A549 (cell line): ENCODE measurements around the gene ALG11.

Source experiments
- BHLHE40 ChIP-seq: IDR thresholded peaks from 2 replicates; pipeline ENCODE4 v1.6.1; 2012; ENCODE audit warnings: low read depth, low read length, inconsistent platforms
- CEBPB ChIP-seq, 2 experiments: fragments of >200 bp in 1 of 2; sonication (Bioruptor Twin) in 1 of 2; formaldehyde crosslinking in 1 of 2; IDR thresholded peaks; 2 replicates each; pipeline ENCODE4 v1.6.1; 2012 to 2016
- HMGXB4 ChIP-seq: fragments of 250-450 bp; sonication (Bioruptor Pico); IDR thresholded peaks from 2 replicates; pipeline ENCODE4 v1.5.0; 2021; ENCODE audit warnings: mild to moderate bottlenecking, moderate library complexity, borderline replicate concordance
- KDM5A ChIP-seq: fragments of 200-600 bp; sonication (generic); IDR thresholded peaks from 2 replicates; pipeline ENCODE4 v1.6.1; 2016; ENCODE audit warnings: antibody characterized with exemption, mild to moderate bottlenecking
- POLR2A ChIP-seq: IDR thresholded peaks from 2 replicates; pipeline ENCODE4 v1.6.1; 2012; ENCODE audit warnings: mild to moderate bottlenecking, low read length
- RAD21 ChIP-seq, 2 experiments: fragments of >200 bp in 1 of 2; sonication (Bioruptor Twin) in 1 of 2; formaldehyde crosslinking in 1 of 2; IDR thresholded peaks in 1 of 2; conservative IDR thresholded peaks in 1 of 2; 2 replicates in 1 of 2; 3 replicates in 1 of 2; pipeline ENCODE4 v1.6.1; 2012 to 2018; ENCODE audit warnings: inconsistent platforms in 1 of 2
- RARB ChIP-seq: fragments of 250-450 bp; sonication (Bioruptor Pico); IDR thresholded peaks from 2 replicates; pipeline ENCODE4 v1.8.0; 2021; ENCODE audit warnings: mild to moderate bottlenecking, moderate library complexity
- RCOR1 ChIP-seq: fragments of 150-350 bp; IDR thresholded peaks from 2 replicates; pipeline ENCODE4 v1.6.1; 2014; ENCODE audit warnings: antibody characterized with exemption, low read length, low read depth
- USF2 ChIP-seq: fragments of 450-650 bp; IDR thresholded peaks from 2 replicates; pipeline ENCODE4 v1.6.1; 2014; ENCODE audit warnings: antibody characterized with exemption
- ZFP36 ChIP-seq: fragments of 450-650 bp; IDR thresholded peaks from 2 replicates; pipeline ENCODE4 v1.6.1; 2014; ENCODE audit warnings: borderline replicate concordance; ENCODE audit not compliant: partially characterized antibody
- ZSCAN20 ChIP-seq: fragments of 250-450 bp; sonication (Bioruptor Pico); IDR thresholded peaks from 2 replicates; pipeline ENCODE4 v1.8.0; 2022; ENCODE audit warnings: mild to moderate bottlenecking, moderate library complexity
- TF ChIP-seq, protein P1 (sequence below): fragments of >200 bp; sonication (Bioruptor Twin); formaldehyde crosslinking; IDR thresholded peaks from 3 replicates; pipeline ENCODE4 v1.5.1; 2016
- TF ChIP-seq, protein P2 (sequence below): fragments of >200 bp; sonication (Bioruptor Twin); formaldehyde crosslinking; IDR thresholded peaks from 3 replicates; pipeline ENCODE4 v1.6.1; 2016
- TF ChIP-seq, protein P3 (sequence below): IDR thresholded peaks from 2 replicates; pipeline ENCODE4 v1.6.1; 2012

DNA sequence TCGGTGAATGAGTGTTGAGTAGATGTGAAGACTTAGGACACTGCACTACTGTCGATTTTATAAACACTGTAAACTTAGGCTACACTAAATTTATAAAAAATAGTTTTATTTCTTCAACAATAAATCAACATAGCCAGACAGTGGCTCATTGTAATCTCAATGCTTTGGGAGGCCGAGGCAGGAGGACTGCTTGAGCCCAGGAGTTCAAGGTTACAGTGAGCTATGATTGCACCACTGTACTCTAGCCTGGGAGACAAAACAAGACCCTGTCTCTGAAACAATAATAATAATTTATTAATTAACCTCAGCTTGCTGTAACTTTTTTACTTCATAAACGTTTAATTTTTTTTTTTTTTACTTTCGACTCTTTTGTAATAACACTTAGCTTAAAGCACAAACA is 35.3 kb upstream of the ALG11 start:
- TF ChIP-seq, protein P1, sequence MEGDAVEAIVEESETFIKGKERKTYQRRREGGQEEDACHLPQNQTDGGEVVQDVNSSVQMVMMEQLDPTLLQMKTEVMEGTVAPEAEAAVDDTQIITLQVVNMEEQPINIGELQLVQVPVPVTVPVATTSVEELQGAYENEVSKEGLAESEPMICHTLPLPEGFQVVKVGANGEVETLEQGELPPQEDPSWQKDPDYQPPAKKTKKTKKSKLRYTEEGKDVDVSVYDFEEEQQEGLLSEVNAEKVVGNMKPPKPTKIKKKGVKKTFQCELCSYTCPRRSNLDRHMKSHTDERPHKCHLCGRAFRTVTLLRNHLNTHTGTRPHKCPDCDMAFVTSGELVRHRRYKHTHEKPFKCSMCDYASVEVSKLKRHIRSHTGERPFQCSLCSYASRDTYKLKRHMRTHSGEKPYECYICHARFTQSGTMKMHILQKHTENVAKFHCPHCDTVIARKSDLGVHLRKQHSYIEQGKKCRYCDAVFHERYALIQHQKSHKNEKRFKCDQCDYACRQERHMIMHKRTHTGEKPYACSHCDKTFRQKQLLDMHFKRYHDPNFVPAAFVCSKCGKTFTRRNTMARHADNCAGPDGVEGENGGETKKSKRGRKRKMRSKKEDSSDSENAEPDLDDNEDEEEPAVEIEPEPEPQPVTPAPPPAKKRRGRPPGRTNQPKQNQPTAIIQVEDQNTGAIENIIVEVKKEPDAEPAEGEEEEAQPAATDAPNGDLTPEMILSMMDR = no peak
- TF ChIP-seq, protein P2, sequence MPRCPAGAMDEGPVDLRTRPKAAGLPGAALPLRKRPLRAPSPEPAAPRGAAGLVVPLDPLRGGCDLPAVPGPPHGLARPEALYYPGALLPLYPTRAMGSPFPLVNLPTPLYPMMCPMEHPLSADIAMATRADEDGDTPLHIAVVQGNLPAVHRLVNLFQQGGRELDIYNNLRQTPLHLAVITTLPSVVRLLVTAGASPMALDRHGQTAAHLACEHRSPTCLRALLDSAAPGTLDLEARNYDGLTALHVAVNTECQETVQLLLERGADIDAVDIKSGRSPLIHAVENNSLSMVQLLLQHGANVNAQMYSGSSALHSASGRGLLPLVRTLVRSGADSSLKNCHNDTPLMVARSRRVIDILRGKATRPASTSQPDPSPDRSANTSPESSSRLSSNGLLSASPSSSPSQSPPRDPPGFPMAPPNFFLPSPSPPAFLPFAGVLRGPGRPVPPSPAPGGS = no peak
- TF ChIP-seq, protein P3, sequence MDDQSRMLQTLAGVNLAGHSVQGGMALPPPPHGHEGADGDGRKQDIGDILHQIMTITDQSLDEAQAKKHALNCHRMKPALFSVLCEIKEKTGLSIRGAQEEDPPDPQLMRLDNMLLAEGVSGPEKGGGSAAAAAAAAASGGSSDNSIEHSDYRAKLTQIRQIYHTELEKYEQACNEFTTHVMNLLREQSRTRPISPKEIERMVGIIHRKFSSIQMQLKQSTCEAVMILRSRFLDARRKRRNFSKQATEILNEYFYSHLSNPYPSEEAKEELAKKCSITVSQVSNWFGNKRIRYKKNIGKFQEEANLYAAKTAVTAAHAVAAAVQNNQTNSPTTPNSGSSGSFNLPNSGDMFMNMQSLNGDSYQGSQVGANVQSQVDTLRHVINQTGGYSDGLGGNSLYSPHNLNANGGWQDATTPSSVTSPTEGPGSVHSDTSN = no peak
- TF ChIP-seq POLR2A (no peak), USF2 (no peak), ZFP36 (no peak), HMGXB4 (CRISPR knock-in tag) (no peak), RCOR1 (no peak), KDM5A (no peak), RARB (no peak), ZSCAN20 (CRISPR knock-in tag) (no peak), RAD21 (conservative IDR thresholded peaks at IDR 0.05 in 1 of 2, IDR thresholded peaks at IDR 0.05 in 1 of 2) (no peak), CEBPB (IDR thresholded peaks at IDR 0.05) (no peak), BHLHE40 (no peak)
